Breast epithelium (tissue), 3 donors: Measurements from ENCODE around the gene CHRNE.

Source experiments
- CTCF ChIP-seq, 3 donors: fragments of 450-650 bp; IDR thresholded peaks; one replicate each; pipeline ENCODE4 v1.5.1; 2016 to 2017; ENCODE audit warnings: antibody characterized with exemption in 3 of 3, mild to moderate bottlenecking in 3 of 3, moderate library complexity in 3 of 3
- POLR2A ChIP-seq: fragments of 450-650 bp; IDR thresholded peaks from one replicate; pipeline ENCODE4 v1.6.1; 2016; ENCODE audit warnings: antibody characterized with exemption, mild to moderate bottlenecking, moderate library complexity
- POLR2AphosphoS5 ChIP-seq, 3 donors: sonication (generic); formaldehyde crosslinking; IDR thresholded peaks; one replicate each; pipeline ENCODE4 v1.6.1; 2017; ENCODE audit warnings: antibody characterized with exemption in 3 of 3

- TF ChIP-seq POLR2A (no peak), CTCF (IDR thresholded peaks at IDR 0.05) (no peak), POLR2AphosphoS5 (IDR thresholded peaks at IDR 0.05) (no peak)
Observed at GRCh38 chr17:4856271-4856936, 46.5 kb downstream of the CHRNE start.
